ENCODE data around the gene DDX42. TPM values are rescaled to one million over a fixed set of nuclear protein-coding genes. Genes with fewer than 3 reads are reported as not detected.

DDX42 gene
- total and polyA plus RNA-seq, 2 of the 13 experiments (the other 11 are each of a cell fraction or from before 2014, with no cell fraction given): 87.2 to 92.9 TPM

- TF ChIP-seq, protein P1, sequence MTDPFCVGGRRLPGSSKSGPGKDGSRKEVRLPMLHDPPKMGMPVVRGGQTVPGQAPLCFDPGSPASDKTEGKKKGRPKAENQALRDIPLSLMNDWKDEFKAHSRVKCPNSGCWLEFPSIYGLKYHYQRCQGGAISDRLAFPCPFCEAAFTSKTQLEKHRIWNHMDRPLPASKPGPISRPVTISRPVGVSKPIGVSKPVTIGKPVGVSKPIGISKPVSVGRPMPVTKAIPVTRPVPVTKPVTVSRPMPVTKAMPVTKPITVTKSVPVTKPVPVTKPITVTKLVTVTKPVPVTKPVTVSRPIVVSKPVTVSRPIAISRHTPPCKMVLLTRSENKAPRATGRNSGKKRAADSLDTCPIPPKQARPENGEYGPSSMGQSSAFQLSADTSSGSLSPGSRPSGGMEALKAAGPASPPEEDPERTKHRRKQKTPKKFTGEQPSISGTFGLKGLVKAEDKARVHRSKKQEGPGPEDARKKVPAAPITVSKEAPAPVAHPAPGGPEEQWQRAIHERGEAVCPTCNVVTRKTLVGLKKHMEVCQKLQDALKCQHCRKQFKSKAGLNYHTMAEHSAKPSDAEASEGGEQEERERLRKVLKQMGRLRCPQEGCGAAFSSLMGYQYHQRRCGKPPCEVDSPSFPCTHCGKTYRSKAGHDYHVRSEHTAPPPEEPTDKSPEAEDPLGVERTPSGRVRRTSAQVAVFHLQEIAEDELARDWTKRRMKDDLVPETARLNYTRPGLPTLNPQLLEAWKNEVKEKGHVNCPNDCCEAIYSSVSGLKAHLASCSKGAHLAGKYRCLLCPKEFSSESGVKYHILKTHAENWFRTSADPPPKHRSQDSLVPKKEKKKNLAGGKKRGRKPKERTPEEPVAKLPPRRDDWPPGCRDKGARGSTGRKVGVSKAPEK (CRISPR knock-in tag; IDR thresholded peaks at IDR 0.05; ENCODE audit: borderline replicate concordance): 0 out of 2 replicates have a peak, but pooled peaks have one; percentile 10
- TF ChIP-seq HDAC2 (CRISPR knock-in tag; IDR thresholded peaks at IDR 0.05) (no peak), ZNF234 (CRISPR knock-in tag; conservative IDR thresholded peaks at IDR 0.05) (peak; percentile 85; the same call in 1 of the 2 replicates), NFAT5 (CRISPR knock-in tag; IDR thresholded peaks at IDR 0.05) (no peak), NR0B2 (CRISPR knock-in tag; IDR thresholded peaks at IDR 0.05) (no peak), HNRNPLL (IDR thresholded peaks at IDR 0.05; ENCODE audit: low read depth, low read length, poor library complexity, severe bottlenecking) (no peak), STAT5B (CRISPR knock-in tag; IDR thresholded peaks at IDR 0.05) (no peak), PLSCR1 (CRISPR knock-in tag; IDR thresholded peaks at IDR 0.05; ENCODE audit: borderline replicate concordance) (no peak), MXD4 (CRISPR knock-in tag; IDR thresholded peaks at IDR 0.05) (no peak), ZNF883 (CRISPR knock-in tag; IDR thresholded peaks at IDR 0.05; ENCODE audit: not compliant biosample characterization) (peak; percentile 86), ZSCAN25 (CRISPR knock-in tag; IDR thresholded peaks at IDR 0.05) (no peak; the same call in 1 of the 2 replicates), RAD51 (IDR thresholded peaks at IDR 0.05; ENCODE audit: borderline replicate concordance) (no peak), ZNF17 (CRISPR knock-in tag; IDR thresholded peaks at IDR 0.05) (no peak), NCOA1 (CRISPR knock-in tag; IDR thresholded peaks at IDR 0.05) (no peak; the same call in 1 of the 2 replicates), KDM5A (IDR thresholded peaks at IDR 0.05; ENCODE audit: borderline replicate concordance, low read length) (0 out of 2 replicates have a peak, but pooled peaks have one; percentile 33), NAIF1 (CRISPR knock-in tag; IDR thresholded peaks at IDR 0.05; ENCODE audit: borderline replicate concordance) (no peak), TARDBP (CRISPR knock-in tag; IDR thresholded peaks at IDR 0.05) (peak; percentile 55; the same call in 1 of the 2 replicates), ZNF607 (CRISPR knock-in tag; IDR thresholded peaks at IDR 0.05; ENCODE audit: borderline replicate concordance) (no peak), GFI1 (CRISPR knock-in tag; IDR thresholded peaks at IDR 0.05; ENCODE audit: borderline replicate concordance) (no peak)
Observed at GRCh38 chr17:63774141-63774968, at the start of gene DDX42 (continued).
